Forelimb muscle (tissue), 1 donor: ENCODE measurements around the gene POLR2E. TPM values are rescaled to one million over a fixed set of nuclear protein-coding genes. Genes with fewer than 3 reads are reported as not detected.

ENCODE experiments used
- DNase-seq: peaks from one replicate; pipeline ENCODE4 v3.0.0-alpha.2; 2013; ENCODE audit warnings: low read depth
- polyA plus RNA-seq: library from polyadenylated mRNA; unstranded; fragments of 120-200 nt; gene quantifications from one replicate; pipeline ENCODE4 v1.2.1, GENCODE V29; 2013; ENCODE audit not compliant: insufficient read length

POLR2E gene
- polyA plus RNA-seq, 1 donor = 109 TPM

DNA sequence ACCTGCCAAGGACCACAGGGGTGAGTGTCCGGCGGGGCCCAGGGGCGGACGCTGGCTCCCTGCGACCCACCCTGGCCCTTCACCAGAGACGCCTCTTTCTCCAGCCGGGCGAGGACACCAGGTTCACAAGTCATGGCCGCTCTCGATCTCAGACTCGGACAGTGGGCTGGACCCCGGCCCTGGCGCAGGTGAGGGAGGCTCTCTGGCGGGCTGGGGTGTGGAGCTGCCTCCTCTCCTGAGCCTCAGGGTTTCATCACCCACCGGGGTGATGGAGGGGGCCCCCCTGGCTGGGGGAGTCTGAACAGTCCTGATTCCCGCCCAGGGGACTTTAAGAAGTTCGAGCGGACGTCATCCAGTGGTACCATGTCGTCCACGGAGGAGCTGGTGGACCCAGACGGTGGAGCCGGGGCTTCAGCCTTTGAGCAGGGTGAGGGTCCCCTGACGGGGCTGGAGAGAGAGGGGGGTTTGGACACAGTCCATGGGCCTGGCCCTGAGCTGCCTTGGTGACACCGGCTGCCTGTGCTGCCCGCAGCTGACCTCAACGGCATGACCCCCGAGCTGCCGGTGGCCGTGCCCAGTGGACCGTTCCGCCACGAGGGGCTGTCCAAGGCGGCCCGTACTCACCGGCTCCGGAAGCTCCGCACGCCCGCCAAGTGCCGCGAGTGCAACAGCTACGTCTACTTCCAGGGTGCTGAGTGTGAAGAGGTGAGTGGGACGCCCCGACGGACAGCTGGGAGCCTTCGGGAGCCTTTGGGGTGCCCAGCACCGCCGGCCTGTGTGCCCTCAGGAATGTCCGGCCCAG is 14.6 kb downstream of the POLR2E start:
- DNase-seq = no peak

DNA sequence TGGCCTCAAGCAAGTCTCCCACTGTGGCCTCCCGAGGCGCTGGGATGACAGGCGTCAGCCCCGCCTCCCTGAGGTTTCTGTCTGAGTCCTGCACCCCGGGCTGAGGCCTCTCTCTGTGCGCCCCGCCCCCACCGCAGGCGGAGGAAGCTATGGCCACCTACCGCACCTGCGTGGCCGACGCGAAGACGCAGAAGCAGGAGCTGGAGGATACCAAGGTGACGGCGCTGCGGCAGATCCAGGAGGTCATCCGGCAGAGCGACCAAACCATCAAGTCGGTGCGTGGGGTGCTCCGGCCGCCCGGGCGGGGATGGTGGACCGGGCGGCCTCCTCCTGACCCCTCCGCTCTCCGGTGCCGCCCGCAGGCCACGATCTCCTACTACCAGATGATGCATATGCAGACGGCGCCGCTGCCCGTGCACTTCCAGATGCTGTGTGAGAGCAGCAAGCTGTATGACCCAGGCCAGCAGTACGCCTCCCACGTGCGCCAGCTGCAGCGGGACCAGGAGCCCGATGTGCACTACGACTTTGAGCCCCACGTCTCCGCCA is 15.5 kb downstream of the POLR2E start:
- no peak for DNase-seq

DNA sequence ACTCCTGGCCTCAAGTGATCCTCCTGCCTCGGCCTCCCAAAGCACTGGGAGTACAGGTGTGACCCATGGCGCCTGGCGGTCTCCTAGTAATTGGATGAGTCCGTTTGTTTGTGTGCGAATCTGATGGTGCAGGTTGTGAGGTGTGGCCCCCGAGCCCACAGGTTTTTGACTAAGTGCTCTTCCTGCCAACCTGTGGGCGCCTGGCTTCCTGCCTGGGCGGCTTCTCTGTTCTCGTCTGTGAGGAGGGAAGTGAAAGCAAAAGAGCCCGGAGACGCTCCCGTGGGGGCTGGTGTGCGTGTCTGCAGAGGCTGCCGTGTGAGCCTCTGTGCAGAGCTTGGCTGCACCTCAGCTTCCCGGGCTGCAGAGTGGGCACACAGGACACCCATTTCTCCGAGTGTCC is 18.2 kb downstream of the POLR2E start:
- no peak for DNase-seq

DNA sequence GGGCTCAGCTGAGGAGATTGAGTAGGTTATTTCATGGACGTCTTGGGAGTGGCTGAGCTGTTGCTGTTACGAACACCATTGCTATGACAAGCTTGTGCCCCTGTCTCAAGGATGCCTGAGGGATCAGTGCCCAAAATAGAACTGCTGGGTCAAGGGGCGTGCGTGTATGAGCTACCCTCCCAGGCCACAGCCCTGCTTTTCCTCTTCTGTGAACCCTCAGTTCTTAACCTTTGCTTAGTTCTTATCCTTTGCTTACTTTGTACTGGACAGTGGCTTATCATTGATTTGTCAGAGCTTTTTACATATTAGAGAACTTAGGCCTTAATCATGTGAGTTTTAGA is 19.2 kb downstream of the POLR2E start:
- DNase-seq = no peak

DNA sequence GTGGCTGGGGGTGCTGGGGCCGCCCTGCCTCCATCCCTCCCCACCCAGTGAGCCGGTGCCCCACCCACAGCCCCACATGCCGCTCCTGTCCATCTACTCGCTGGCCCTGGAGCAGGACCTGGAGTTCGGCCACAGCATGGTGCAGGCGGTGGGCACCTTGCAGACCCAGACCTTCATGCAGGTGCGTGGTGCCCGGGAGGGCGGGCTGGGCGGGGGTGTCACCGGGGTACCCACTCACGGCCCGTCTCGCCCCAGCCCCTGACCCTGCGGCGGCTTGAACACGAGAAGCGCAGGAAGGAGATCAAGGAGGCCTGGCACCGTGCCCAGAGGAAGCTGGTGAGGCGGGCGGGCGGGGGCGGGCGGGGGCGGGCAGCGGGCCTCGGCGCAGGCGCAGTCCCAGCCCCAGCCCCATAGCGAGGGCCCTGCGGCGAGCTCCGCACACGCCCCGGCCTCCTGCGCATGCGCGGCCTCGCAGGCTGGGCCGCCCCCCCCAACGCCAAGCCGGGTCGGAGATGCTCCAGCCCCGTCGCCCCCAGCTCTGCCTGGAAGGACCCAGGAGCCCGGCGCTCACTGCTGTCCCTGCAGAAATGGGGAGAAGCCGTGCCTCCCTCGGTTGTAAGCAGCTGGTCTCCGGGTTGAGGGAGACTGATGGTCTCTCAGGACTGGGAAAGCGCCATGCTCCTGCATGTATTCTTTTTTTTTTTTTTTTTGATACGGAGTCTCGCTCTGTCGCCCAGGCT is 20.5 kb downstream of the POLR2E start:
- DNase-seq = no peak

DNA sequence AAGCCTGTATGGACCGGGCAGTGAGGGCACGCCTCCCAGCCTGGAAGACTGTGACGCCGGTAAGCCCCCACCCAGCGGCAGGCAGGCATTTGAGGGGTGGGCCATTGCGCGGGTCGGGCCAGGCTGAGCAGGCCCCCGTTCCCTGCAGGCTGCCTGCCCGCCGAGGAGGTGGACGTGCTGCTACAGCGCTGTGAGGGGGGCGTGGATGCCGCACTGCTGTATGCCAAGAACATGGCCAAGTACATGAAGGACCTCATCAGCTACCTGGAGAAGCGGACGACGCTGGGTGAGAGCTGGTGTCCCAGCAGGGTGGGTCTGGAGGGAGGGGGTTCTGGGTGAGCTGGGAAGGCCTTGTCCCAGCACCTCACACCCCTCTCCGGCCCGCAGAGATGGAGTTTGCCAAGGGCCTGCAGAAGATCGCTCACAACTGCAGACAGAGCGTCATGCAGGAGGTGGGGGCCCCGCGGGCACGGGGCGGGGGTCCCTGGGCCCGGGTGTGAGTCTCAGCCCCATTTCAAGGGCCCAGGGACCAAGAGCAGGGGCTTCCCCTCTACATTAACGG is 21.1 kb downstream of the POLR2E start:
- DNase-seq = no peak

DNA sequence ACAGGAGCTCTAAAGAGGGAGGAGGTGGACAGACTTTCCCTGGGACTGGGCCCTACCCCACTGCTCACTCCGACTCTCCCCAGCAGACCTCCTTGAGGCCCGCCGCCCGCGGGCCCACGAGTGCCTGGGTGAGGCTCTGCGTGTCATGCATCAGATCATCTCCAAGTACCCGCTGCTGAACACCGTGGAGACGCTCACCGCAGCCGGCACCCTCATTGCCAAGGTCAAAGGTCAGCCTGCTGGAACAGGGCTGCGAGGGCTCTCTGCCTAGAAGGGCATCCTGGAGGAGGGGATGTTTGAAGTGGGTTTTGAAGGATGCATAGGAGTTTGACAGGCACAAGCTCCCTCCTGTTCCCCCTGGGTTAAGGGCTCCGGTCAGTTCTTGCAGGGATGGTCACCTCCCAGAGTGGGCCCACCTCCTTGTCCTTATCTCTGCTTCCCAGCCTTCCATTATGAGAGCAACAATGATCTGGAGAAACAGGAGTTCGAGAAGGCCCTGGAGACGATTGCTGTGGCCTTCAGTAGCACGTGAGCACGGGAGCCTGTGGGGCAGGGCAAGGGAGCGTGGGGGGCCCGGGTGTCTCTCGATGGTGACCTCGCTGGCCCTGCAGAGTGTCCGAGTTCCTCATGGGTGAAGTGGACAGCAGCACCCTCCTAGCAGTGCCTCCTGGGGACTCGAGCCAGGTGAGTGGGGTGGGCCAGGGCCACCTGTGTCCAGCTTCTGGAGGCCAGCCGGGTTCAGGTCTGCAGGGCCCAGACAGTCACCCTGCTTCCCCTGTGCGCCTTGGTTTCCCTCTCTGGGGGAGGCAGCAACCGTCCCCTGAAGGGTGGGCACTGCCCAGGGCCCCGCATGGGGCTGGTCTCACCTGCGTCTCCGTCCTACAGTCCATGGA is 21.9 kb downstream of the POLR2E start:
- DNase-seq = no peak

DNA sequence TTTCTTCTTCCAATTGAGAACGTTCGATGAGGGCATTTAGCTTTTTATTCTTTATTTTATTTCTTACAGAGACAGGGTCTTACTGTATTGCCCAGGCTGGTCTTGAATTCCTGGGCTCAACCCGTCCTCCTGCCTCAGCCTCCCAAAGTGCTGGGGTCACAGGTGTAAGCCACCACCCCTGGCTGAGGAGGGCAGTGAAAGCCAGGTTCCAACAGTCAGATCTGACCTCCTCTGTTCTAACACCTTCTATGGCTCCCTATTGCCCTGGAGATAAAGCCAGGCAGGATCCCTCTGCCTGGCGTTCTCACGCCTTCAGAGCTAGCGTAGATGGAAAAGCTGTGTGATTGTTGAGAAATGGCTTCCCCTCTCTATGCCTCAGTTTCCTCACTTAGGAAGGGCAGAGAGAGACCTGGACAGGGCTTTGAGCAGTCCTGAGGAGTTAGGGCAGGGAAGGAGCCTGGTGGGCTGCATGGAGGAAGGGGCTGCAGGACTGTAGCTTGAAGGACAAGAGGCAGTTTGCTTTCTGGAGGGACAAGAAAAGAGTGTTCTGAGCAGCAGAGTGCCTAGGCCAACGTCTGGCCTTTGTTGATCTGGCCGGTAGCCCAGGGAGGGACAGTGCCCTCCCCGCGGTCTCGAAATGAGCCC is 22.7 kb downstream of the POLR2E start:
- no peak for DNase-seq

DNA sequence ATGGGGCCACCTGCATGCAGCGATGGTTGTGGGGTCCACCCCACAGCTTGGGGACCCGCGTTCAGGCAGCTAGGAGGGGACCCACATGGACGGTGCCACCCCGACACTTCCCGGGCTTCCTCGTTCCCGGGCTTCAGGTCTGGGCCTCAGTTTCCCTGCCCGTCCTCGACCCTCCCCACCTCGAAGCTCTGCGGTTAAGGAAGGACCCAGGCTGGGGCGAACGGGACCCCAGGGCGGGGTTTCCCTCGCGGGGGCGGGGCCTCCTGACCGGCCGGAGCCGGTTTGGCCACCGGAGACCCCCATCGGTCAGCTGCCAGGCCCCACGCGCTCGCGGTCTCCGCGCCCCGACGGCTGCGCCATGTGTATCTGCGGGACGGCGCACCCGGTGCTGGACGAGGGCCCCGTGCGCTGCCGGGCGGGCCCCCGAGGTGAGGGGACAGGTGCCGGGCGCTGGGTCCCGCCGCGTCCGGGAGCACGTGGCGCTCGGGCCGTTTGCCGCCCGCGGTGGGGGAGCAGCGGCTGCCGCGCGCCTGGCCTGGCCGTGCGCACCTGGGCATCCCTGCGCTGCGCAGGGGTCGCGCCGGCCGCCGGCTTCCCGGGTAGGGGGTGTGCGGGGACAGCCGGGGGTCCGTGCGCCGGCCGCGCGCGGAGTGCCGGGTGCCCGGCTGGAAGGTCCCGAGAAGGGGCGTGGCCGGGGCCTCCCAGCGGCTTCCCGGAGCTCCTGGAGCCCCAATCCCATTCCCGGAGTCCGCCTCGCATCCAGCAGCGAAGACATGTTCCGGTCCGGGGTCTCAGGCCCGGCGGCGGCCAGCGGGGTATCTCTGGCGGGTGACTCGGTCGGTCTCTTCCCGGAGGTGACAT is 24.0 kb downstream of the POLR2E start:
- no peak for DNase-seq

DNA sequence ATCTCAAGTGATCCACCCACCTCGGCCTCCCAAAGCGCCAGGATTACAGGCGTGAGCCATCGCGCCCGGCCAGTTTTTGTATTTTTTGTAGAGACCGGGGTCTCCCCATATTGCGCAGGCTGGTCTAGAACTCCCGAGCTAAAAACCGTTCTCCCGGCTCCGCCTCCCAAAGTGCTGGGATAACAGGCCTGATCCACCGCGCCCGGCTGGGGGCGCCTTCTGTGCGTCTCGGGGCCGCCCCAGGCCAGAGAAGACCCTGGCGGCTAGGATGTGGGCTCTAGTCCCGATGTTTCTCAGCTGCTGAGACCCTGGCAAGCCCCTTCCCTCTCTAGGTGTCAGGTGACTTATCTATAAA is 24.6 kb downstream of the POLR2E start:
- DNase-seq = no peak

DNA sequence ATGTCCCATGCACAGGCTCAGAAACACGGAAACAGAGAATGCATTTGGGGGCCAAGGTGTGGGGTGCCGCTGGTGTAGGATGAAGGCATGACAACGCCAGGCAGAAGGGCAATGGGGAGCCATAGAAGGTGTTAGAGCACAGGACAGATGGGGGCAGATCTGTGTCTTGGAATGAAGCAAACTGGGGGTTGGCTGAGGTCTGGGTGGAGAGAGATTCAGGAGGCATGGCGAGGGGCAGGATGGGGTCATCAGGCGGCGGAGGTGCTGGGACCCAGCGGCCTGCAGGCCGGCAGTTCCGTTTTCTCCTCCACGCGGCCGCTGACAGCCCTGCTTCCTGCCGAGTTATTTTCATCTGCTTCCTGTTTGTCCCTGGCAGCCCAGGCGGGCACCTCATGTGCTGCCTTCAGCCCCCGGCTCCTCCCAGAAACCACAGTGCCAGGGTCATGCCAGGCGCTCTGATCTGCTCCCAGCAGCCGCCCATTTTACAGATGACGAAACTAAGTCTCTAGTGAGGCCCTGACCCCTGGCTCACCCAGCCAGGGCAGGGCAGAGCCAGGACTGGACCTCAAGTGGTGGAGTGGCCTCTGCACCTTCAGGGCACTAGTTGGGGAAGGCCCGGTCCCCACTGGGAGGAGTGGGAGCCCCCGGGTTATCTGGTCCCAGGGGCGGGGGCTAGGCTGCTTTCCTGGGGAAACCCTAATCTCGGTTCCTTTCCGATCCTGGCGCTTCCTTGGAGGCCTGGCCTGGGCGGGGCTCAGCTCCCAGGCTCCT is 26.0 kb downstream of the POLR2E start:
- DNase-seq = no peak

DNA sequence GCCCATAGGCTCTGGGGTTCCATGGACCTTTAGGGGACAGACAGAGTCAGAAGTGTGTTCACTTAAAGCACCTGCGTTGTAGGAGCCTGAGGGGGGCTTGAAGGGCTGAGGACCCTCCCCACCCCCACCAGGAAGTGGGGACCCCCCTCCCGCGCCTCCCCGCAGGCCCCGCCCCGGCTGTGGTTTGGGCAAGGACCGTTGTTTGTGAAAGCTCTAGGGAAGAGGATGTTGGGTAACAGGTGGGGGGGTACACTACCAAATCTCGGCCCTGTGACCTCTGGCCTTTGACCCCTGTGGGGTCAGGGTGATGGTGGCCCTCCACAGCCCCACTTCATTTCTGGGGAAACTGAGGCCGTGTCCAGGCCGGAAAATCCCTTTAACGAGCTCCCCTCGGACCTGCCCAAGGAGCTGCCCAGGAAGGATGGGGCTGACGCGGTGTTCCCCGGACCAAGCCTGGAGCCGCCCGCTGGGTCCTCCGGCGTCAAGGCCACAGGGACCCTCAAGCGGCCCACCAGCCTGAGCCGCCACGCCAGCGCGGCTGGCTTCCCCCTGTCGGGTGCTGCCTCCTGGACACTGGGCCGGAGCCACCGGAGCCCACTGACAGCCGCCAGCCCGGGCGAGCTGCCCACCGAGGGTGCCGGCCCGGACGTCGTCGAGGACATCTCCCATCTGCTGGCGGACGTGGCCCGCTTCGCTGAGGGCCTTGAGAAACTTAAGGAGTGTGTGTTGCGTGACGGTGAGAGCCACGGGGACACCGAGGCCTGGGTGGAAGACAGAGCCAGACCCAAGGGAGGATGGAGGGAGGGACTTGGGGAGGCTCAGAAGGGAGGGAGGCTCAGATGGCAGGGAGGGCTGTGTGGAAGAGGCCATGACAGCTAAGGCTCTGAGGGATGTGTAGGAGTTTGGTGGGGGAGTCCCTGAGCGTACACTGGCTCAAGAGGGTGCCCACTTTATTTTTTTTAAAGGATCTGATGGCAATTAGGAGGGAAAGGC is 26.9 kb downstream of the POLR2E start:
- no peak for DNase-seq

DNA sequence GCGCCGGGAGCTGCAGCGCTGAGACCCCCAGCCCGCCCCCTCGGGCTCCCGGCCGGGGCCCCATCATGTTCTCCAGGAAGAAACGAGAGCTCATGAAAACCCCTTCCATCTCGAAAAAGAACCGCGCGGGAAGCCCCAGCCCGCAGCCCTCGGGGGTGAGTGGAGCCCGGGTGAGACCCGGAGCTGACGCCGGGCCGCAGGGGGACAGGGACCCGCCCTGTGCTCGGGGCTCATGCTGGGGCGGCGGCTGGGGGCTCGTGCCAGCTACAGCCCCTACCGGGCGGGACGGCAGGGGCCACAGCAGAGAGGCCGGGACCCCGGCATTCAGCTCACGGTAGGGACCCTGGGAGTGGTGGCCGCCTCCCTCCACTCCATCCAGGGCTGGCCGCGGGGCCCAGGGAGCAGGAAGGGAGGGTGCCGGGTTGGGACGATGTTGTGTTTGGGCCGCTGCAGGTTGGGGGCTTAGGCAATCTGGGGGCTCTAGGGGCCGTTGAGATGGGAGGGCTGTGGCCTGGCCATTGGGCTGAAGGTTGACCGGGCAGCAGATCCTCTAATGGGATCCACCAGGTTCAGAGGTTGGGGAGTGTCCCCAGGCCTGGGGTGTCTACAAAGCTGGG is 27.7 kb downstream of the POLR2E start:
- DNase-seq = no peak

DNA sequence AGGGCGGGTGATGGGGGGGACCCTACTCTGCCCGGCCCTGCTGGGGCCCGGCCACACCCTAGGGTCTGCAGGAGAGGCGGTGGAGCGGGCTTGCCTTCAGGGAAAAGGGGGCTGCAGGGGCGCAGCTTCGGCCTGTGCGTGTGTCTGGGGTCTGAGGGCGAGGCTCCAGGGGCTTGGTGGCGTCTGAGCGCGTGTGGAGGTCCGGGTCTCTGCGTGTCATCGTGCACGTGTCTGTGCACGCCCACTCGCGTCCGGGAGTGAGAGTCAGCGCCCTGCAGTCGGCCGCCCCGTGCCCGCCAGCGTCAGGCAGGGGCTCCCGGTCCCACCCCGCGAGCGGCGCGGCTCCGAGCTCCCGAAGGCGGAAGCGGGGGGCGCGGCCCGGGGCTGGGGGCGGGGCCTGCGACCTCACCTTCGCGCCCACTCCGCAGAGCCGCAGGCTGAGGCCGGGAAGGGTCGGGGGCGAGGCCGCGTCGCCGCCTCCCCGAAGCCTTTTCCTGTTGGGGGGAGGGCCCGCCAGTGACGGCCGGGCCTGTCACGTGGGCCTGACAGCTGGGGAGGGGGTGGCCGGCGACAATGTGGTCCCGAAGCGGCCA is 28.3 kb downstream of the POLR2E start, which contains the start of gene ARHGAP45:
Gene ARHGAP45, plus strand, starts transcription at position 420 of the 593 bp plus-strand sequence. CDS start 239 bp downstream, outside the sequence.
- DNase-seq = no peak

DNA sequence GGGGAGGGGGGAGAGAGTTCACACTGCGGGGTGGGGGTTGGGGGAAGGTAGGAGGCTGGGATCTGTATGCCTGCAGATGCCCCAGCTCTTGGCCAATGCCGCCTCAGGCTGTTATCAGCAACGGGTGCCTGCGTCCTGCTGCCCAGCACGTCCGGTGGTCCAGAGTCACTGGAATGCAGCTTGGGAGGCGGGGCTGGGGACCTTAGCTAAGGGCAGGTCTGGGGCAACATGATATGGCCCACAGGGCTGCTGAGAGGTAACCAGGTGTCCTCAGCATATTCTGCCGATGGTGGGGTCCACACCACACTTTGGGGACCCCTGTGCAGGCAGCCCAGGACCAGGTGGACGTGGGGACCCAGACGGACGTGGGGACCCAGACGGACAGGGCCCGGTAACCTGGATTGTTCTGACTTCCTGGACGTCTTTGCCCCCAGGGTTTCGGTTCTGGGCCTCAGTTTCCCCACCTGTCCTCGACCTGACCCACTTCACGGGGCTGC is 28.9 kb downstream of the POLR2E start:
- no peak for DNase-seq

DNA sequence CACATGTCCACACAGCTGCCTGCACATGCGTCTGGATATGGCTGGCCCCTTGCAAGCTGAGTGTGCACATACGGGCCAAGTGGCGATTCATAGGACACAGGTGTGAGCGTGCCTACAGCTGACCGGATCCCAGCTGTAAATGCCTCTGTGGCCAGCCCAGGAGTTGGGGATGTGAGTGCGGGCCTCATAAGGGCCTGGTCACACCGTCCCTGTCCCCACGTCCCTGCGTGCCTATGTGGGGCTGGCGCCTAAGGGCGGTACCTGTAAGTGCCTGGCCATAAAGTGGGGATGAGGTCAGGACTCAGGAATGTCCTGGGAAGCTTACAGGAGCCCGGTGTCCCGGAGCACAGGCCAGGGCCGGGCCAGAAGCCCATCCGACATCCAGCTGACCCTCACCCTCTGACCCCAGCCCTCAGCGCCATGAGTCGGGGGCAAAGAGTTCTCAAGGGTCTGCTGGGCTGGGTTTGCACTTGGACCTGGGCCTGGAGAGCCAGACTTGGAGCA is 29.5 kb downstream of the POLR2E start:
- no peak for DNase-seq
